ENCODE measurements around the gene DOCK1.

DOCK1 gene

DNA sequence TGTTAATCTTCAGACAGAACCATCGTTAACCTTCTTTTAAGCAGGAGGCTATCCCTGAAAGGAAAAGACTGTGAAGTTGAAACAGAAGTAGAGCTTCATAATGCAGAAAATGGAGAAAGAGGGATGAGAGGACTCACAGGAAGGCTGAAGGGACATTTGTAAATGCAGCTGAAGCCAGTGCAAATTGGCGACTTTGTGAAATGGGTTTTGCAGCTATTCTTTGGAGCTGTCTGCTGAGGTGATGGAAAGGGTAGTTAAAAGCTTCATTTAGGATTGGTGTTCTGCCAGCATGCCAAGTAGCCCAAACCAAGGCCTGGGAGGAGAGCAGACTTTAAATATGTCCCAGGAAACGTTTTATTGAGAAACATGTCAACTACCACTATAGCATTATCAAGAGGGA, 168.4 kb downstream of the DOCK1 start:
- no peak for DNase-seq

DNA sequence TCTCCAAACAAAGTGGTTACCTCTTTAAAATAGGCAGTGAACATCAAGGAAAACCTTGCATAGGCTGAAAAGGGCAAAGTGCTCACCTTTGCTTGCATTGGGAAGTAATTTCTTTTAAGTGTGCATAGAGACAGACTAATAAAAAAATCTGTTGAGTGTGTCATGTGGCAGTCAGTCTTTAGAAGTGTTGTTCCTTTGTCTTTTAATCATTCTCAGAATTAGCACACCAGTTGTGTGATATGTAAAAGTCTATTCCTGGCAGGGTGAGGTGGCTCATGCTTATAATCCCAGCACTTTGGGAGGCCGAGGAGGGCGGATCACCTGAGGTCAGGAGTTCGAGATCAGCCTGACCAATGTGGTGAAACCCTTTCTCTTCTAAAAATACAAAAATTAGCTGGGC, 174.2 kb downstream of the DOCK1 start:
- no peak for DNase-seq

DNA sequence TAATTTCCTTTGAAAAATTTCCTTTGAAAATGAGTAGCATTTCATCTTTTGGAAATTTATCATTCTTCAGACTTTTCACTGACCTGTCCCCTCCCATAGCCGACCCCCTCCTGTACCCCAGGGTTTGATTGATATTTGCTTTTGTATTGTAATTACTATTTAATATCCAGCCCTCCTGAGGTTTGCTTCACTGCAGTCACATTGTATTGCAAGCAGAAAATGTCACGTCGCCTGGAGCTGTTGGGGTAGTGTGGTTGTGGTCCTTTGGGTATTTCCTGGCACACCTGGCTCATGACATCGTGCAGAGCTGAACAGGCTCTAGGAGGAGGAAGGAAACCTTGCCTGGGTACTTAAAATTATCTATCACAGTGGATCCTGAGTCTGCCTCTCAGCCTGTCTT, 175.1 kb downstream of the DOCK1 start:
- DNase-seq = no peak

DNA sequence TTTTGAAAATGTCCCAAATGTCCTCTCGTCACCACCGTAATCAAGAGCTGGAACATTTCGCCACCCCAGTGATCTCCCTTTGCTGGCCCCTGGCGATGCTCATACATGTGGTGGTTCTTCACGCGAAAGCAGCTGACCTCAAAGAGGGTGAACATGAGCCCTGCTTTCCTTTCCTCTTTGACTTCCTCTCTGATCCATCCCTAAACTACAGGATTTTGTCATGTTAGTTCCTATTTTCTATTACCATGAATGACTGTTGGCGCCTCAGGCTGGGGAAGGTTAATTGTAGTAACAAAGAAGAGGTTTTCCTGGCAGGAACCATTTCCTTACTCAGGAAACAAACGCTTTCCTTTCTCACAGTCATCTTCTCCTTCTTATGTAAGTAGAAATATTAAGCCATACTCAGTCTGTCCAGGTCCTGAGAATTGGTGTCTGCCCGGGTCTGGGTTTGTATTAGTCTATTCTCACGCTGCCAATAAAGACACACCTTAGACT, 176.7 kb downstream of the DOCK1 start:
- no peak for DNase-seq

DNA sequence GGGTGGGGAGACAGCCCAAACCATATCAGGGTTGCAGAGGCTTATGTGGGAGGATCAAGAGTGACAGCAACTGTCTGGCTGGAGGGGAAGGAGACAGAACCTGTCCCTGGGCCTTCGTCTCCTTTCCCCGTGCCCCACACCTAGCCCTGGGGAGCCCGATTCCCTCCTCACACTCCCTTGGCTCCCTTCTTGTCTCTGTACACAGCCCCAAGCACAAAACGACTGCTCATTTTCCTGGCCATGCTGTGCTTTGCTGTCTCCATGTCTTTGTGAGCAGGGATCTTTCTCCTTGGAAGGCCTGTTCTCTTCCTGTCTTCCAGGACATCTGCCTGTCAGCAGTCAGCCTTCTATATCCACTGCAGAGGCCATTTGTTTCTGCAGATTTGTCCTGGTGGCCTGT, 177.4 kb downstream of the DOCK1 start:
- DNase-seq = no peak

DNA sequence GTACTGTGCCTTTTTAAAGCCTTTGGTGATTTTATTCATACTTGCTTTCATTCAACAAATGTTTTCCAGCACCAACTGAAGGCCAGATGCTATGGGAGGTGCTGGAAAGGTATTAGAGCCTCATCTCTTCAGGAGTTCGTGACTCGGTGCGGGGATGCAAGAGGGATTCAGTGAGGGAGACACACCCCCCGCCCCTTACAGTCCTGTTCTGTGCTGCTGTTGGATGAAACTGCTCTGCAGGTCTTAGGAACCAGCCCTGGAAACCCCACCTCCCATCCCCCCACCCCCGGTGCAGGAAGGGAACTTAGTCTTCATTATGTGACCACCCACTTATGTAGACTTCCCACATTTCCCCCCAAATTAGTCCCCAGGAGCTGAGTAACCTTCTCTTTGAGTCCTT, 180.7 kb downstream of the DOCK1 start:
- DNase-seq = no peak

DNA sequence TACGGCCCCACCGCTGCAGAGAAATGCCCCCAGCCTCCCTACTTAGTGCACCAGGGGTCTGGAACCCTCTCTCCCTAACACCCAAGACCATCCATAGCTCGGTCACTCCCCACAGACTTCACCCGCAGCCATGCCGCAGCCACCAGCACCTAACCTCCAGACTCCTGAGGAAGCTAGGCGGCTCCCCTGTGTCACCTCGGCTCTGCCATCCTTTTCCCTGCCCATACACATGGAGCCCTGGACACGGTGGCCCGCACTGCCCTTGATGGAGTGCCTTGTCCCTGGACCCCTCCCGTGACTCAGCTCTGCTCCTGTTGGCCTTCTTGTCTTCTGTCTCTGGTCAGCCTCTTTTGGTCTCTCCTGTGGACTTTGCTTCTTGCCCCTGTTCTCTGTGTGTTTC, 183.7 kb downstream of the DOCK1 start:
- no peak for DNase-seq

DNA sequence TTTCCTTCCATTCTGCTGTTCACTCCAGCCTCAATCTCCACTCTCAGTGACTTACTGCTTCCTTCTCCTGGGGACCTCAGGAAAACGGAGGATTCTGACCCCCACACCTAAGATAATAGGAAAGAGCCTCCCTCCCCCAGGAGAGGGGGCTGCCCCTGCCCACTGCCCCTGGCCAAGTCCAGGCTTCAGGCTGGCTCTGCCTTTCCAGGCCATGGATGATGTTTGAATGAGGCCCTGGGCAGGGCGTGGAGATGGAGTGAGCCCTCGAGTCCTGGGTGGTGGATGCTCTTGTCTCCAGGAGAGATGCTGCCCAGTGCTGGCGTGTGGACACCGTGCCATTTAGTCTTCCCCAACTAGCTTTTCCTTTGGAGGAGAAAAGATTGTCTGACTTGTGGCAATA, 184.2 kb downstream of the DOCK1 start:
- DNase-seq = no peak

DNA sequence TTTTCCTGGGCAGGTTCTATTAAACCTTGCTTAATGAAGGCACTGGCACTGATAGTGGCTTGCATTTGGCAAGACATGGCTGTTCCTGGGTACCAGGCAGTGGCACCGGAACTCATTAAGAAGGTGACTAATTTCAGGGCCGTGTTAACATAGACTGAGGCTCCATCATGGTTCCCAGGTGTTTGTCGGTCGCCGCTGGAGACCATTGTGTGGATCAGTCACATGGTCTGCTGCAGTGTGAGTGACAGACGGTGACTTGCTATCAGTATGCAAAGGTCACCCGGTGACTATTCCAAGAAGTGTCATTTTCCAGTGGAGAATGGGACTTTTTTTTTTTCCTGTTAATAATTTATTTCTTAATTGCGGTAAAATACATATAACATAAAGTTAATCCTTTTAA, 184.9 kb downstream of the DOCK1 start:
- no peak for DNase-seq

DNA sequence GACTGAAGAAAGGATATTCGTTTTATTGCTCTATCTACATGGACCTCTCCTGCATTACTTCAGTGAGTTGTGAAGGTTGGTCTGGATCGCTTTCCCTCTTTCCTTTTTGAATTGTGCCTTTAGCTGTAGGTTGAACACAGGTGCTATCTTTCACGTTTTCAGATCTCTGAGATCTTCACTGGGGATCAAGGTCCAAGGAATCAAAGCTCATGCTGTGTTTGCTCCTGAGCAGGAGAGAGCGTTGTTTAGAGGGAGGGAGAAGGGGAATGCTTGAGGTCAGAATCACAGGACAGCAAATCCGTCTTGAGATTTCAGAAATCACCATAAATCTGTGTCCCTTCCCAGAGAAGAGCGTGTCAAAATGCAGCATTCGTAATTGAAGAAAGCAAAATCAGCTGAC, 186.1 kb downstream of the DOCK1 start:
- no peak for DNase-seq

DNA sequence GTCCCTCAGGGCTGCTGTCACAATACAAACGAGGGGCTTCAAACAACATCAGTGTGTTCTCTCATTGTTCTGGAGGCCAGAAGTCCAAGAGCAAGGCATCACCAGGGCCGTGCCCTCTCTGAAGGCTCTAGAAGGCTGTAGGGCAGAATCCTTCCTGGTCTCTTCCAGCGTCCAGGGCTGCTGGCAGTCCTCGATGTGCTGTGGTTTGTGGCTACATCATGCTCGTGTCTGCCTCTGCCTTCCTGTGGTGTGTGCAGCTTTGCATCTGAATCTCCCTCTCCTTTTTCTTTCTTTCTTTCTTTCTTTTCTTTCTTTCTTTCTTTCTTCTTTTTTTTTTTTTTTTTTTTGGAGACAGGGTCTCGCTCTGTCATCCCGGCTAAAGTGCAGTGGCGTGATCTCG, 187.7 kb downstream of the DOCK1 start:
- no peak for DNase-seq

DNA sequence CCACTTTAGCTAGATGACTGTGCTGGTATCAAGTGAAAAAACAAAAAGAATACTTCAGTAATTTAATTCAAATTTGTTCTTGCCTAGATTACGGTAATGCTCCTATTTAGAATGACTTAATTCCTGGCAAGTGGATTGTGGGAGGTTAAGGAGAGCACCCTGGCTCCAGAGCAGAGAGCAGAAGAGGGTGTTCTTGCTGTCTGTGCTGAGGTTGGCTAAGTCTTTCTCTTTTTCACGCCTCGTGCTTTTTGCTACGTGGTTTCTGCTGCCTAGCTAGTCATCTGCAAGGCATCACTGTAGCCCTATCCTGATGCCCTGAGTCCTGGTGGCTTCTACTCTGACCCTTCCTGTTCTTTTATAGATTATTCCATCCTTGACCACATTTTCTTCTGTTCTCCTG, 189.8 kb downstream of the DOCK1 start:
- DNase-seq = peak in 1 of 58 donors; percentile 23

DNA sequence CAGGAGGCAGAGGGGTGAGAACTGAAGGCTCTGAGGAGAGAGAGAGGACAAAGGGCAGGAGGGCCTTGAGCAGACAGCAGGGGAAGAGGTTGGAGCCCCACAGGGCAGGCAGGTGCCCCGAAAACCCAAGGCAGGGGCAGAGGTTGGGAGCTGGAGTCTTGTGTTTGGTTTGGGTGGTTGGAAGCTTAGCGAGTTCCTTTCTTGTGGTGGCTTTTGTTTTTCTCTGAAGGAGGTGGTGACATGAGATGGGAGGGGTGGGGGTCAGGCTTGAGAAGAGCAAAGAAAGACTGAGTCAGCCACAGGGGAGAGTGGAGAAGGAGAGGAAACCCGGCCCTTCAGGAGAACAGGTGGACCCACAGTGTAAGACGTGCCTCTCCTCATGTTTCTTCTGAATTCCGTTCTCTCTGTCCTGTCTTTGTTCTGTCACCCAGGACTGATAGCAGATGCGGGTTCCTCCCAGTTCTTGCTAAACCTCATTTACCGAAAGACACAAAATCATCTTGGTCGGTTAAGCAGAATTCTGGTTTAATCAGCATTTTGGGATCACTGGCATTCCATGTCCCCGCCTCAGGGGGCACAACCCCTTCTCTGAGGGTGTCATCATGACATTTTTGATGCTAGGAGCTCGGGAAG, 195.9 kb downstream of the DOCK1 start:
- no peak for DNase-seq

DNA sequence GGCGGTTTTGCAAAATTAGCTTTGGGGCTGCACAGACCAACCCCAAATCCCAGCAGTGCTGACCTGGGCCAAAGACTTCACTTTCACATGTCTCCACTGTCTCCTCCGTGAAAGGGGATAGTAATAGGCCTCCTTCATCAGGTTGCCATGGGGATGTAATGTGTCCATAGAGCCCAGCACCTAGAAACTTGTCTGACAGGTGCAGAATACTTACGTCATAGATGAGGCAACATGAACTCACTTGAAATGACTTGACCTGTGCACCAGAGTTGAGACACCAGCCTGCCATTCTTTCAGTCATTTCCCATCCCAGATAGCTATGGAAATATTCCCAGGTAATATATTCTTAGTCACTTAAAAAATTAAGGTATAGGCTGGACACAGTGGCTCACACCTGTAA, 196.9 kb downstream of the DOCK1 start:
- no peak for DNase-seq

DNA sequence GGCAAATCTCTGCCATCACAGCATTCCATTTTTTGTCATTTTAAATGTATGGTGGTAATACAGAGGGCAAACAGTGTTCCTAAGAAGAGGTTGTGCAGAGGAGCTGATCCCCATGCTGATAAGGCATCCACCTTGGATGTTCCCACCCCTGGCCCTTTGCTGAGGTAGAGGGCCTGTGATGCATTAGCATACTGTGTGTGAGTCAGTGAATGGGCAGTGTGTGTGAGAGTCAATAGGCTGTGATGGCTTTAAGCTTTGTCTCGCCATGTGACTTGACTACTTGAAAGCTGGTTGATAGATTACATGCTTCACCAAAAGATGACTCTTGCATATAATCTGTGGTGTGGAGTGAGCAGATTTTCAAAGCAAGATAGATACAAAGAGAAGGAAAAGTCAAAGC, 209.9 kb downstream of the DOCK1 start:
- no peak for DNase-seq

DNA sequence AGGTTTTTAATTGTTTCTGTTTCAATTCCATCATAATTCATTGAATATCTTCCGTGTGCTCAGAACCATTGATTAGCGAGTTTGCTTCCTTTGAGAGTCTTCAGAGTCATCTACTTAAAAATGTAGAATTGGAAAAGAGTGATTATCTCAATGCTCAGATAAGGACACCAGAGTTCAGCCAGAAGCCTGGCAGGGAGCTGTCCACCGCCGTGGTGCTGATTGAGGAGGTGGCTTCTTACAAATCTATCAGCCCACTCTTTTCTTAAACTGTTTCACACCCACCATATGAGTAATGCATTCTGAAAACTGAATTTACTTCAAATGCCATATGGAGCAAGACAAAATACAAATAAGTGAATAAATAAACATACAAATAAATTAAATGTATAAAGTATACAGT, 211.9 kb downstream of the DOCK1 start:
- DNase-seq = peak in 8 of 58 donors; percentile 1 to 27 (median 14)

DNA sequence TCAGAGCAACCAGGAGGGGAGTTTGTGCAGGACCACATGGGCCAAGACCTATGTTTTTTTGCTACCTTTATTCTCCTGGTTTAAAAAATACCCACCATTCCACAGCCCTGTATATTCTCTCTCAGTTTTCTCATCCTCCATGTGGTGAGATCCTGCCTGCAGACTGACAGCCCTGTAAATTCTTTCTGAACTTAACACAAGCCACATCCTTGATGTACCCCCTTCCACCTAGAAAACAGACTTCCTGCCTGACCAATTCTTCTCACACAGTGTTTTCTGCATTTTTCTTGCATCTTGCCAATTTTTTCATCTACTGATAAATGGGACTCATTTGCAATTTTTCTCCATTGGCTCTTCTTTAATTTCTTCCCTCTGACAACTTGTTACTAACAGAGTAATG, 212.8 kb downstream of the DOCK1 start:
- no peak for DNase-seq

DNA sequence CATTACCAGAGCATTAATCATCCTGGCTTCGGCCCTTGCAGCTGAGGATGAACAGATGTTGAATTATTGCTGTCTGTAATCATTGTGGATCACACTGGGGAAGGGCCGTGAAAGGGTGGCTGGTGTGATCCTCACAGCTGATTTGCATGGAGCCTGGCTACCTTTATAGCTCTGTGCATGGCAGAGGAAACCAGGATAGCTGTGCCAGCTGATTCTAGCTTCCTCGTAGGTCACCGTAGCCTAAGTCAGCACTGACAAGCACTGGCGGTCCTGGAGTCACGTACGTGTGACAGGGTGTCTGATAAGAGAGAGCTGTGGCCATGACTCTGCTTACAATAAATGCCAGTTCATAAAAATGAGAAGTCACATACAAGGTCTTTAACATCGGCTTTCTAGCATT, 214.7 kb downstream of the DOCK1 start:
- DNase-seq = no peak

DNA sequence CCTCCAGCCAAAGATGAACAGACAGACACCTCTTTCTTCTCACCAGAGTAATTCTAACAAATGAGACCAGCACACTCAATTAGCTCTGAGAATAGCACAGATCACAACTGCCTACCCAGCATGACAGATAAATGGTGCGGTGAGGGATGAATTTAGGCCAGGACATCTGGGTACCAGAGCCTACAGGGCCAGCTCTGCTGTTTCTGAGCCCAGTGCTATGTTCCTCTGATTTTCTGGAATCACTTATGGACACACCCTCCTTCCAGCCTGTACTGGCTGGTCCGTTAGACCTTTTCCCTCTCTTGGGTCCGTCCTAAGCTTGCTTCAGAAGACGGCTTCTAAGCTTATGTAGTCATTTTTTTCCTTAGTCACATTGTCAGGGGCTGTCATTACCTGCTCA, 217.6 kb downstream of the DOCK1 start:
- DNase-seq = no peak

DNA sequence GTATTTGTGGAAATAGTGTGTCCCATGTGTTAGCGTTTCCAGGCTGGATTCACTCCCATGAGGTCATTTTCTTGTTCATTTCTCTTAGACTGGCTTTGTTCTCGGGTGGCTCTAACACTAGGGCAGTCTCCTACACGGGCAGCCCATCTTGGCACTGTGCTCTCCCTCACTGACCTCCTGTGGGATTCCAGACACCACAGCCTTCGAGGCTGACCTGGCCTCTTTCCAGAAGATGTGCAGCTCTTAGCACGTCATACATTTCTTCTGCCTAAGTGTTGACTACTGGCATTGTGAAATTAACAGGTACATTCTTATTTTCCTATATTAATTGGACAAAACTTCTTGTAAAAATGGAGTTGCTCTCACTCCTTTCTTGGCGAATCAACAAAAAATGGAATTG, 218.4 kb downstream of the DOCK1 start:
- peak in 1 of 58 donors; percentile 17 for DNase-seq

DNA sequence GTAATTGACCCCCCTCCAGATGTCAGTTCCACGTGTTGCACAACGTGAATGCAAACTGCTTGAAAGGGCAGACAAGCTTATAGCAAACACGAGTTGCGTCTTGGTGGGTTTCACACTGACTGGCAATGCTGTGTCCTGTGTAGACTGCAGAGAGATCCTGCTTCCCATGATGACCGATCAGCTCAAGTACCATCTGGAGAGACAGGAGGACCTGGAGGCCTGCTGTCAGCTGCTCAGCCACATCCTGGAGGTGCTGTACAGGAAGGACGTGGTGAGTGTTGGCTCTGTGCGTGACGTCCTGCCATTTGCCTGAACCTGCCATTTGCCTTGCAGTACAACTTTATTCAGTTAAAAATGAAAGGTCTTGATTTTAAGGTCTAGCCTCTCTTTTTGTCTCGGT, 220.1 kb downstream of the DOCK1 start:
- no peak for DNase-seq

DNA sequence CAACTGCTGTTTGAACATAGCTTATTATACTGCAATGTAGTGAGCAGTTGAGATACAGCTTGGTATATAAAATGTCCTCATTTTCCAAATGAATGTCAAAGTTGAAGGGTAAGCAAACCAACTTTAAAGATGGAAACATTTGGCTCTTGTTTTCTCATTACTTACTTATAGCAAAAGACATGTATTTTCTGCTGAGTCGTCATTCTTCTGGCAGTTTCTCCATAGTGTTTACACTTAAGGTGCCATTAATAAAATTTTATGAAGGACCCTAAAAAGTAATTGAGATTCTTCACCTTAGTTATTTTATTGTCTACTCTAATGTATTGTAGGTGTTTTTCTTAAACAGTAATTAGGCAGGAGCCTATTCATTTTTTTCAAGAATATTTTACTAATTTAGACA, 222.6 kb downstream of the DOCK1 start:
- no peak for DNase-seq

DNA sequence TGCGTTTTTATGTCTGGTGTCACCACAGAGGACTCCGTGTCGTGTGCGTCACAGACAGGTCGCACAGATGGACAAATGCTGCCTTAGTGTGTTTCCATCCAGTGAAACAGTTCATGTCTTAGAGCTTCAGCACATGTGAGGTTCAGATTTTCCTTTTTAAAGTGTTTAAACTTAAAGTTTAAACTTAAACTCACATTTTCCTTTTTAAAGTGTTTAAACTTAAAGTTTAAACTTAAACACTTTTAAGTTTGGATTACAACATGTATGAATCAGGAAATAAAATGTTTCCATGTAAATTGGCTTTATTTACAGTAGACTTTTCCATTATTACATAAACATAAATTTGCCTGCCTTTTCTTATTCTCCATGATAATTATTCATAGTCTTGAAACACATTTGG, 223.9 kb downstream of the DOCK1 start:
- no peak for DNase-seq

DNA sequence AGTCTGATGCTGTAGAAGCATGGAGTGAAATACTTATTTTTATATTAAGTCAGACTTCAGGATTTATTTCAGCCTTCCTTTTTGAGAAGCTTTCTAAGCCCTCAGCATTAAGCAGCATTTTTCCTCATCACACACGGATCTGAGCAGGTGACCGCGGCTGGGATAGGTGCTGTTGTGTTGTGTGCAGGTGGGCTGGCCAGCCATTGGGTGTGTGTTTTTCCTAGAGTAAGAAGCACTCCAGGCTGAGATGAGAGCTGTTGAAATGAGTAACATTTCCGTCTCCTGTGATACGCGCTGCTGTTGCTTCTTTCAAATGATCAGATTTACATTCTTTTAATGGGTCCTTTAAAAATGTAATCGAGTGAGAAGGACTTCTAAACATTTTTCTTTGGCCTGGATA, 227.2 kb downstream of the DOCK1 start:
- no peak for DNase-seq
